Smooth muscle cell (in vitro differentiated cells): ENCODE data around the gene MYCBP2. TPM values are rescaled to one million over a fixed set of nuclear protein-coding genes. Genes with fewer than 3 reads are reported as not detected.

ENCODE experiments used
- DNase-seq: peaks from one replicate; lab custom pipeline; 2025; ENCODE audit not compliant: unreplicated experiment; lab: John Stamatoyannopoulos, UW
- H2AFZ ChIP-seq: fragments of 200-600 bp; sonication (generic); 2 replicates; pipeline ENCODE4 v1.6.0; 2016; ENCODE audit warnings: antibody characterized with exemption, low read depth, mild to moderate bottlenecking
- H3F3A ChIP-seq: fragments of 200-600 bp; sonication (generic); 2 replicates; pipeline ENCODE4 v1.6.0; 2017; ENCODE audit warnings: antibody characterized with exemption, low read depth
- H3K27ac ChIP-seq: fragments of 200-600 bp; sonication (generic); 2 replicates; pipeline ENCODE4 v1.5.1; 2016; ENCODE audit warnings: low read depth, mild to moderate bottlenecking
- H3K27me3 ChIP-seq: fragments of 200-600 bp; sonication (generic); 2 replicates; pipeline ENCODE4 v1.6.1; 2016; ENCODE audit warnings: low read depth, mild to moderate bottlenecking
- H3K36me3 ChIP-seq: fragments of 200-600 bp; sonication (generic); 2 replicates; pipeline ENCODE4 v1.5.1; 2016; ENCODE audit warnings: low read depth
- H3K4me1 ChIP-seq: fragments of 200-600 bp; sonication (generic); 2 replicates; pipeline ENCODE4 v1.5.1; 2016; ENCODE audit warnings: low read depth
- H3K4me2 ChIP-seq: fragments of 200-600 bp; sonication (generic); 2 replicates; pipeline ENCODE4 v1.6.0; 2016; ENCODE audit warnings: mild to moderate bottlenecking
- H3K4me3 ChIP-seq: fragments of 200-600 bp; sonication (generic); 2 replicates; pipeline ENCODE4 v1.5.1; 2016; ENCODE audit warnings: mild to moderate bottlenecking
- H3K79me2 ChIP-seq: fragments of 200-600 bp; sonication (generic); 2 replicates; pipeline ENCODE4 v1.6.0; 2016; ENCODE audit warnings: low read depth, mild to moderate bottlenecking
- H3K9ac ChIP-seq: fragments of 200-600 bp; sonication (generic); 2 replicates; pipeline ENCODE4 v1.6.0; 2016; ENCODE audit warnings: low read depth
- H3K9me3 ChIP-seq: fragments of 200-600 bp; sonication (generic); replicated peaks from 2 replicates; pipeline ENCODE4 v1.5.1; 2016; ENCODE audit warnings: low read depth
- H4K20me1 ChIP-seq: fragments of 200-600 bp; sonication (generic); 2 replicates; pipeline ENCODE4 v1.6.0; 2016; ENCODE audit warnings: low read depth
- CTCF ChIP-seq: fragments of 200-600 bp; sonication (generic); IDR thresholded peaks from 2 replicates; pipeline ENCODE4 v1.5.1; 2017; ENCODE audit warnings: borderline replicate concordance, mild to moderate bottlenecking, antibody characterized with exemption; ENCODE audit not compliant: insufficient read depth, poor library complexity, severe bottlenecking
- WGBS: methylation state at CpG from one replicate; pipeline ENCODE4 v1.1.7; 2016; ENCODE audit warnings: low lambda C conversion rate; 5-methylcytosine and 5-hydroxymethylcytosine counted together
- polyA plus RNA-seq: library from polyadenylated mRNA; unstranded; fragments of >200 nt; fragmentation: Nextera tagmentation; extraction: Ambion mirVana; gene quantifications from 2 replicates; pipeline ENCODE4 v1.2.1, GENCODE V29; 2016
- total RNA-seq: library from RNA; depleted of rRNA; stranded (reverse); fragments of >200 nt; gene quantifications from 2 replicates; pipeline ENCODE4 v1.2.3, GENCODE V29; 2014

Gene MYCBP2
- total and polyA plus RNA-seq, 2 experiments from 2014 or later, result 20.1 to 61.0 TPM

GRCh38 chr13:77306458-77306857 lies 20.4 kb downstream of the MYCBP2 start:
- Histone ChIP-seq H3K4me3 (no peak overlapping the region), H3K36me3 (no peaks in the 10 kb centered on the region), H3F3A (no peaks in the 10 kb centered on the region), H3K4me1 (no peaks in the 10 kb centered on the region), H4K20me1 (peaks cover 49% of the 10 kb centered on the region), H3K9ac (no peak overlapping the region), H3K9me3 (no peaks in the 10 kb centered on the region), H3K27ac (no peak overlapping the region), H3K79me2 (peaks cover 98% of the 10 kb centered on the region), H2AFZ (no peak overlapping the region), H3K27me3 (no peaks in the 10 kb centered on the region), H3K4me2 (no peak overlapping the region)
- DNase-seq, result no peak
- no peak for TF ChIP-seq CTCF

GRCh38 chr13:77305266-77305665 lies 21.6 kb downstream of the MYCBP2 start:
- TF ChIP-seq CTCF, result no peak
- Histone ChIP-seq H3K4me3 (no peak overlapping the region), H3F3A (peaks cover 7% of the 10 kb centered on the region), H3K9ac (no peak overlapping the region), H3K27ac (no peak overlapping the region), H3K36me3 (no peaks in the 10 kb centered on the region), H3K79me2 (peaks cover 88% of the 10 kb centered on the region), H2AFZ (no peak overlapping the region), H3K27me3 (no peaks in the 10 kb centered on the region), H3K4me2 (no peak overlapping the region), H4K20me1 (peaks cover 37% of the 10 kb centered on the region), H3K9me3 (no peaks in the 10 kb centered on the region), H3K4me1 (peaks cover 3% of the 10 kb centered on the region)
- no peak for DNase-seq

GRCh38 chr13:77300176-77301037 lies 26.5 kb downstream of the MYCBP2 start:
- Histone ChIP-seq H2AFZ (peak overlapping the region; percentile 12), H3K9me3 (no peaks in the 10 kb centered on the region), H3K4me2 (peak overlapping the region; percentile 72), H3K9ac (peak overlapping the region; percentile 35), H3K36me3 (no peaks in the 10 kb centered on the region), H3K27ac (peak overlapping the region; percentile 81), H3K27me3 (no peaks in the 10 kb centered on the region), H3K4me3 (peak overlapping the region; percentile 22), H3F3A (peaks cover 14% of the 10 kb centered on the region), H3K79me2 (peaks cover 74% of the 10 kb centered on the region), H4K20me1 (peaks cover 12% of the 10 kb centered on the region), H3K4me1 (peaks cover 12% of the 10 kb centered on the region)
- WGBS, result 27% methylated on average over 5 of the region's 5 CpGs
- no peak for TF ChIP-seq CTCF
- DNase-seq, result no peak

GRCh38 chr13:77299587-77299986 lies 27.3 kb downstream of the MYCBP2 start:
- Histone ChIP-seq H2AFZ (no peak overlapping the region), H3K9me3 (no peaks in the 10 kb centered on the region), H3K4me3 (no peak overlapping the region), H3F3A (peaks cover 14% of the 10 kb centered on the region), H3K9ac (peak overlapping the region; percentile 27), H3K4me2 (peak overlapping the region; percentile 72), H3K27me3 (no peaks in the 10 kb centered on the region), H3K36me3 (no peaks in the 10 kb centered on the region), H4K20me1 (peaks cover 7% of the 10 kb centered on the region), H3K4me1 (peaks cover 12% of the 10 kb centered on the region), H3K79me2 (peaks cover 66% of the 10 kb centered on the region), H3K27ac (peak overlapping the region; percentile 81)
- no peak for TF ChIP-seq CTCF
- no peak for DNase-seq
- WGBS, result 69% methylated on average over 1 of the region's 1 CpG
